GM18502 (cell line): ENCODE results near the gene ZFYVE28.
"Not testable (repeated sequence)": the region's sequence is repeated elsewhere in the genome, so short reads cannot be mapped to it uniquely, and the experiment has no call there.

Experiments used
- ATAC-seq: cut with Tn5 transposase; IDR thresholded peaks from one replicate; pipeline ENCODE4 v1.9.1; 2021; ENCODE audit warnings: mild to moderate bottlenecking; ENCODE audit not compliant: unreplicated experiment, poor library complexity

ZFYVE28 gene

GRCh38 chr4:2394528-2394927 is 23.9 kb downstream of the ZFYVE28 start:
- no peak for ATAC-seq

DNA sequence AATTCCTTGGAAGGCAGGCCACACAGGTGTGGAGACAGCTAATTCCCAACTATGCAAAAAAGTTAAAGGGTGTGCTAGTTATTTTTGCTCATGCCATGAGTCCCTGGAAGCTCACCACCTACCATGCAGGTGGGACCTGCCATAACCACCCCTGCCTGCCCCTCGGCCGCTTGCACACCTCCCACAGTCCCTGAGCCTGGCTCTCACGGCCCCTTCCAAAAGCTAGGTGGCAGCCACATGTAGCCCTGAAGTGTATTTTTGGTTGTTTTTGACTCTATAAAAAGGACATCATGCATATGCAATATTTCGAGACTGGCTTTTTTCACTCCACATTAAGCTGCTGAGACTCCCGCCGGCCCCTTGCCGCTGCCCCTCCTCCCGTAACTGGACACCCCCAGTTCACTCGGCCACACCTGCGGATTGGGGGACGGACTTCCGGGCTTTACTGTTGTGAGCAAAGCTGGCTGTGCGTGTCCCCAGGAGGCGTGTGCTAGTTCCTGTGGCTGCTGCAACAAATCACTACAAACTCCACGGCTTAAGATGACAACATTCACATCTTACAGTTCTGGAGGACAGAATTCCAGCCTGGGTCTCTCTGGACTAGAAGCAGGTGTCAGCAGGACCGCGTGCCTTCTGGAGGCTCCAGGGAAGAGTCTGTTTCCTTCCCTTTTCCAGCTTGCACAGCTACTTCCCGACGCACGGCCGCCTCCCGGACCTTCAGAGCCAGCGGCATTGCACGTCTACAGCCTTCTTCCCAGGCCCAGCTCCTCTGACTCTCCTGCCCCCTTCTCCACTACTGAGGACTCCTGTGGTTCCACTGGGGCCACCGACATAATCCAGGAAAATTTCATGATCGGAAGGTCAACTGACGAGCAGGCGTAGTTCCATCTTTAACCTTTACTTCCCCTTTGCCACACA is 24.8 kb downstream of the ZFYVE28 start:
- ATAC-seq = no peak

DNA sequence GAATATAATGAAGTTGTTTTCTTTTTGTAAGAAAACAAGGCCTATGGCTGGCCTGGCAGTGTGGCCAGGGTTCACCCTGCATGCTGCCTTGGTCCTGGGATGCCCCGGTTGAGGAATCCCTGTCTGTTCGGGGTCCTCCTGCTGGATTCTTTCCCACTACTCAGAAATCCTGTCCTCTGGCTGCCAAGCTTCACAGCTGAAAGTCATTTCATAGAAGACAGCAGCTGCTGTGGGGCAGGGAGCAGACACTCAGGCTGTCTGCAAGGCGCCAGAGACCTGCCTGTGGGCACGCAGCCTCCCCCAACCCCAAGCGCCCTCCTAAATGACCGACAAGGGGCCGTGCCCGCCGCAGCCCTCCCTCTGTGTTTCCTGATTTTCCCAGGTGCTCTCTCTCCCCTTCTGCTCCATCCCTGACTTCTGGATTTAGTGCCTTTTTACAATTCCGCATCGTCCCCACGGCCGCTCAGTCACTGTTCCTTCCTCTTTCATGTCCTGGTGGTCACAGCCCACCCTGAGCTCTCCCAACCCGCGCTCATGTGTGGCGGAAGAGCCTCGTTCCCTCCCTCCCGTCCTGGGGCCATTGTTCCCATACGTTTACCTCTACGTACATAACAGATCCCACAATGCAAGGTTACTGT is 27.5 kb downstream of the ZFYVE28 start:
- no peak for ATAC-seq

- ATAC-seq = no peak
Measured at GRCh38 chr4:2390146-2390545, 28.3 kb downstream of the ZFYVE28 start.

DNA sequence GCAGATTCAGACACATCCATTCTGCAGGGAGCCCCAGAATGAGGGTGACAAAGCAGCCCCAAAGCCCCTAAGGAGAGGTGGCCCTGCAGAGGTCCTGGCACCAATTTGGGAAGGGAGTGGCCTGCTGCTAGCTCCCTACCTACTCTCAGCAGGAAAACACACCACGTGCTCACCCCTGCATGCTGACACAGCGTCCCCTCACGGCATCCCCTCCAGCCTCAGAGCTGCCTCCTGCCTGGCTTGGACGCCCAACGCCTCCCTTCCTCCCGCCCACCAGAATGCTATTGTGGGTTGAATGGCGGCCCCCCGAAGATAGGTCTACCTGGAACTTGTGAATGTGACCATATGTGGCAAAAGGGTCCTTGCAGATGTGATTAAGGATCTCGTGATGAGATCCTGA is 28.8 kb downstream of the ZFYVE28 start:
- ATAC-seq = no peak

DNA sequence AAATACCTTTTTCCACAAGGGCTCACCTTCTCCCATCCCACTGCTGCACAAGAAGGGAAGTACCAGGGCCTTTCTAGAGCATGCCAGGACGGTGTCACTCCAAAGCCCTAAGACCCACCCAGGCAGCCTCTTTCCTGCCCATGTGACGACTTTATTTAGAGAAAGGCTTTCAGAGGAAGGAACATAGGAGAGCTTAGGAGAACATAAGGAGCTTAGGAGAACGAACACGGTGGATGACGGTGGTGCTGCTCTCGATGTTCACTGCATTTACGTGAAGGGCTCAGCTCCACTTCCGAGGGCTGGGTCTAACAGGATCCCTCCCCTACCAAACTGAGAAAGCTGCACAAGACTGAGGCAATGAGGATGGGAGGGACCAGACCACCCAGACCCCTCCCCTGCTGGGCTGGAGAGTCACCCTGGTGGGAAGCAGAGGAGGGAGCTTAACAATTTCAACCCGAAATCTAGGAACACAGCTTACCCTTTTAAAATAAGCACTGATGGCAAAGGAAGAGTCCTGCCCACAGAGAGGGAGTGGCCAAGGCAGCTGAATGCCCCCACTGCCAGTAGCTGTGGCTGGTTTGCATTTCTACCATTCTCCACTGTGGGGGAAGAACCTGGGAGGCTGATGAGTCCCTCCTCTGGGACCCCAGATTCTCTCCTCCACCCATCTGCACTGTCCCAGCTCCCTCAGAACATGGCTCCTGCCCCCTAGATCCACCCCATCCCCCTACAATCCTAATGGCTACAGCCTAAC is 29.8 kb downstream of the ZFYVE28 start:
- ATAC-seq = no peak

GRCh38 chr4:2387829-2388228 is 30.6 kb downstream of the ZFYVE28 start:
- ATAC-seq = no peak

DNA sequence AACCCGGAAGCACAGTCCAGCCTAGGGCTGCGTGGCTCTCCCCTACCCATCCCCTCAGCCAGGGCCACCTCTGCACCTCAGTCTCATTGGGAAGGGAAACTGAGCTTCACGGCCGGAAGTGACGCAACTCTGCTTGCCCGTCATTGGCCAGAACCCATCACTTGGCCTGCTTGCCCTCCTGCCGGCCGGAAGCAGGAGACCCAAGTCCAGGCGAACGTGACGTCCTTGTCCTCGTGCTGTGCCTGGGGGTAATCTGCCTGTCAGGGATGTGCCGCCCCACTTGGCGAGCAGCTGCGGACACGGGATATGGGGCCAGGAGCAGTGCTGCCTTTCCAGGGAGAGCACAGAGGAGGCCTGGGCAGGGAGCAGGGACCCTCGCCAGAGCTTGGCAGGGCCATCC is 31.2 kb downstream of the ZFYVE28 start:
- ATAC-seq = no peak

GRCh38 chr4:2386717-2387116 is 31.7 kb downstream of the ZFYVE28 start:
- no peak for ATAC-seq

DNA sequence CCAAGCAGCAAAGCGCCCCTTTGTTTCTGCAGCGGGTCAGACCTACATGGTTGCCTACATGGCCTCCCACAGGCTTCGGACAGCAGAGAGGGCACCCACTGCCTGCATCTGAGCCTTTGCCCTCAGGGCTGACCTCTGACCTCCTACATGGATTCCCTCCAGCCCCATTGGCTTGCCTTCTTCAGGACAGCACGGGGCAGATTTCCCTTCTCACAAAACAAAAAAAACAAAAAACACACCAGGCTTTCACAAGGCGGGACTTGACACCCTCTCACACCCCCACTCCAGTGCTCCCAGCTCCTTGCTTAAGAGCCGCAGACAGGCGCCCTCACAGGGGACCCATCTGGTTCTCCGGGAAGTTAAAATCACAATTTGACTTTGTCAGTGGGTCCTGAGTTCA is 32.9 kb downstream of the ZFYVE28 start:
- ATAC-seq = no peak

DNA sequence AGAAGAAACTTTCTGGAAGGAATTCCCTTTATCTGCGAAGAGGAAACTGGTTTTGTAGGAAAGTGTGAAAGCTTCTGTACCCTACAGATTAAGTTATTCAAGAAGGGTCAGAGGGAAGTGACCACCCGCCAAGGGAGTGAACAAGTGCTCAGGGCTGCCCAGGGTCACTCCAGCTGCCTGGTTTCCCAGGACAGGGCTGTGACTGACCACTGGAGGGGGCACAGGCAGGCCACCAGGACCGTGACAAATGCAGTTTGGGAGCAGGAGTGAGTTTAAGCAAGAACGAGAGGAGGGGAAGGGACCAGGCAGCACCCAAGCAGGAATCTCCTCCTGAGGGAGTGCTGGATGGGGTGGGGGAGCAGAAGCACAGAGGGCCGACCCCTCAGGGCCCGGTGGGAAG is 34.2 kb downstream of the ZFYVE28 start:
- no peak for ATAC-seq

GRCh38 chr4:2383760-2384159 is 34.7 kb downstream of the ZFYVE28 start:
- no peak for ATAC-seq

DNA sequence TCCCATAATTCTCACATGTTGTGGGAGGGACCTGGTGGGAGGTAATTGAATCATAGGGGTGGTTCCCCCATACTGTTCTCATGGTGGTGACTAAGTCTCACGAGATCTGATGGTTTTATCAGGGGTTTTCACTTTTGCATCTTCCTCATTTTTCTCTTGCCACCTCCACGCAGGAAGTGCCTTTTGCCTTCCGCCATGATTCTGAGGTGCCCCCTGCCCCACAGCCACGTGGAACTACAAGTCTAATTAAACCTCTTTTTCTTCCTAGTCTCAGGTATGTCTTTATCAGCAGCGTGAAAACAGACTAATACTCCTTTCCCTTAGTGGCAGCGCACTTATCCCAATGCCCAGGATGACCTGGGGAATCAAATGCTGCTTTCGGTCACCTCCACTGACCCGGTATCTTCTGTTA is 35.2 kb downstream of the ZFYVE28 start:
- not testable (repeated sequence) for ATAC-seq

GRCh38 chr4:2382769-2383202 is 35.7 kb downstream of the ZFYVE28 start:
- ATAC-seq = not testable (repeated sequence)

GRCh38 chr4:2380589-2380988 is 37.9 kb downstream of the ZFYVE28 start:
- ATAC-seq = not testable (repeated sequence)

DNA sequence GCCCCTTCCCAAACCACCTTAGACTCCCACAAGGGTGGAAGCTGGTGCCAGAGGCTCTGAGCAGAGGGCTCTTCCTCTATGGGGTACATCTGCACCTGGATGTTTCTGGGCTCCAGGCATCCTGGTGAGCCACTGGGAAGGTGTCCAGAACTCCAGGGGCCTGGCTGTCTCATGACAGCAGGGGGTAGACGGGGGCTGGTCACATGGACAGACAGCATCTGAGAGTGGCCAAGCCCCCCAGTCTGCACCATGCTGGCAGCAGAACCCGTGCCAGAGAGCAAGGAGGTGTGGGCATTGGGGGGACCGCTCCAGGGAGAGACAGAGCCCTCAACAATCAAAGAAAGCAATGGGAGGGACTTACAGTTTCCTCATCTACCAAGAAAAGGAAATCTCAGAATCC is 39.5 kb downstream of the ZFYVE28 start:
- no peak for ATAC-seq

DNA sequence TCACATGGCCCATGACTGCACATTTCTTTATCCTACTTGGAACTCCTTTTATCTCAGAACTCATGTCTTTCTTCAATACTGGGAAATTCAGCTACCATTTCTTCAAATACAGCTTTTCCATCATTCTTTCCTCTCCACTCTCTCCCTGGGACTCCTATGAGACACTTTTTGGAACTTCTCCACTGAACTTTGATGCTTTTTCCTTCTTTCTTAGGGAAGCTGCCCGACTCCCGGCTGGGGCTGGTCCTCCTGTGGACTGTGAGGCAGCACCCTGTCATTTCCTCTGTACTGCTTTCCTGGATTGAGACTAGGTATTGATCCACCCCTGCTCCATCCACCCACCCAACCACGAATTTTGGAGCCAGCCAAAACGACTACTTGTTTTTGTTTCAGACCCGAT is 40.0 kb downstream of the ZFYVE28 start:
- no peak for ATAC-seq

DNA sequence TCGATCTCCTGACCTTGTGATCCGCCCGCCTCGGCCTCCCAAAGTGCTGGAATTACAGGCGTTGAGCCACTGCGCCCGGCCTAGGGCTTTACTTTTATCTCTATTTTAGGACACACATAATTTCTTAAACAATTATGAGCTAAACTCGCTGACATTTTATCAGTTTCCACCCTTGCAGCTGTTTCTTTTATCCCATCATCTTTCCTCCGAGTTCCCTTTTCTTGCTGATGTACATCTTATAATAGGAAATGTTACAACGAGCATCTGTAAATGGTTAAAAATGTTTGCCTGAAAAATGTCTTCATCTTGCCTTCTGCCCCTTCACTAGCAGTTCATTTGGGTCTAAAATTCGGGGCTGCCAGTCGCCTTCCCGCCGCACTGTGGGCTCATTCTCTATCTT is 41.2 kb downstream of the ZFYVE28 start:
- ATAC-seq = no peak

DNA sequence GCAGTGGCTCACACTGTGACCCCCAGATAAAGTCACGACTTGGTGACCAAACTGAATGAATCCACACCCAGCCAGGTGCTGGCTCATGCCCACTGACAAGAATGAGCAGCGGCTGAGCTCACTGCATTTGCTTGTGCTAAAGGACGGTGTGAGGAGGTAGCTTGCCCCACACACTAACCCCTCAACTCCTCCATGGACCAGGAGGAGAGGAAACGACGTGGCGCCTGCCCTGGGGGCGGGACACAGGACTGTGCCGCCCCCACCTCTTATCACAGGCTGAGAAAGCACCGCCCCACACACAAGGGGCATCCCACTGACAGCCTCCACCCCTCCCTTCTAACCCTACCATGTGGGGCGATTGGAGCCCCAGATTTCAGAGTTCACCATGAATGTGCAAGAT is 43.0 kb downstream of the ZFYVE28 start:
- ATAC-seq = no peak

- ATAC-seq = no peak
Measured at GRCh38 chr4:2373532-2373931, 44.9 kb downstream of the ZFYVE28 start.

- no peak for ATAC-seq
Measured at GRCh38 chr4:2372488-2373030, 45.9 kb downstream of the ZFYVE28 start.
